ENCODE results near the gene PSMB5. TPM values are rescaled to one million over a fixed set of nuclear protein-coding genes. Genes with fewer than 3 reads are reported as not detected.

Gene PSMB5
- total and polyA plus RNA-seq, 2 of the 13 experiments (the other 11 are each of a cell fraction or from before 2014, with no cell fraction given), result 705 to 871 TPM

GRCh38 chr14:23006544-23007419 is 27.9 kb downstream of the PSMB5 start (continued):
- TF ChIP-seq TAF15 (IDR thresholded peaks at IDR 0.05; ENCODE audit: low read depth, low read length, poor library complexity, severe bottlenecking) (peak; percentile 100), KAT7 (CRISPR knock-in tag; IDR thresholded peaks at IDR 0.05; ENCODE audit: borderline replicate concordance) (peak; percentile 100), IRF9 (CRISPR knock-in tag; IDR thresholded peaks at IDR 0.05; ENCODE audit: borderline replicate concordance) (peak; percentile 100), MXD3 (CRISPR knock-in tag; IDR thresholded peaks at IDR 0.05) (peak; percentile 100), ZNF713 (CRISPR knock-in tag; IDR thresholded peaks at IDR 0.05) (peak; percentile 98), FOXK2 (IDR thresholded peaks at IDR 0.05) (peak; percentile 71; the same call in 1 of the 2 replicates), TEAD2 (CRISPR knock-in tag; IDR thresholded peaks at IDR 0.05) (peak; percentile 91; the same call in 1 of the 2 replicates), ZFYVE20 (CRISPR knock-in tag; IDR thresholded peaks at IDR 0.05; ENCODE audit: borderline replicate concordance, low read depth) (no peak), WIZ (CRISPR knock-in tag; IDR thresholded peaks at IDR 0.05) (peak; percentile 76; the same call in 1 of the 2 replicates), ZNF660 (CRISPR knock-in tag; IDR thresholded peaks at IDR 0.05; ENCODE audit: borderline replicate concordance, low read depth) (no peak), ETS1 (CRISPR knock-in tag; IDR thresholded peaks at IDR 0.05) (peak; percentile 97), ZNF589 (CRISPR knock-in tag; conservative IDR thresholded peaks at IDR 0.05) (peak; percentile 98), CSRNP2 (CRISPR knock-in tag; conservative IDR thresholded peaks at IDR 0.05; ENCODE audit: low read depth) (peak; percentile 97), FOXK1 (CRISPR knock-in tag; IDR thresholded peaks at IDR 0.05; ENCODE audit: borderline replicate concordance, low read depth) (peak; percentile 94), SOX5 (CRISPR knock-in tag; IDR thresholded peaks at IDR 0.05; ENCODE audit: borderline replicate concordance) (peak; percentile 75), ZNF775 (CRISPR knock-in tag; IDR thresholded peaks at IDR 0.05; ENCODE audit: borderline replicate concordance) (peak; percentile 93), ZFY (CRISPR knock-in tag; IDR thresholded peaks at IDR 0.05) (peak; percentile 83), ZMAT3 (CRISPR knock-in tag; conservative IDR thresholded peaks at IDR 0.05) (peak; percentile 99), EP300 (IDR thresholded peaks at IDR 0.05; ENCODE audit: low read depth in 2 of 2, low read length in 2 of 2) (peak in 1 of 2 experiments; percentile 9; a peak in 3 of 4 replicates), EP300 (CRISPR knock-in tag; IDR thresholded peaks at IDR 0.05; ENCODE audit: borderline replicate concordance) (peak; percentile 79), ZNF121 (CRISPR knock-in tag; IDR thresholded peaks at IDR 0.05) (peak; percentile 51), FOXP1 (IDR thresholded peaks at IDR 0.05) (peak; percentile 81; the same call in 1 of the 2 replicates), FOXP1 (CRISPR knock-in tag; IDR thresholded peaks at IDR 0.05) (peak; percentile 94), ZNF430 (CRISPR knock-in tag; IDR thresholded peaks at IDR 0.05) (peak; percentile 100), POLR2A (IDR thresholded peaks at IDR 0.05; ENCODE audit: insufficient read depth in 1 of 2, low read depth in 2 of 2, low read length in 2 of 2) (peak; percentile 96 to 98), ZBTB7A (CRISPR knock-in tag; IDR thresholded peaks at IDR 0.05) (peak; percentile 88)
